ENCODE results near the gene CSGALNACT2. TPM values are rescaled to one million over a fixed set of nuclear protein-coding genes. Genes with fewer than 3 reads are reported as not detected.
A peak's percentile ranks its signal among the peaks of the same experiment; 100 is the strongest.

CSGALNACT2 gene
- total RNA-seq, 4 donors from 2014 or later, result 14.4 to 24.1 (median 20.0) TPM

DNA sequence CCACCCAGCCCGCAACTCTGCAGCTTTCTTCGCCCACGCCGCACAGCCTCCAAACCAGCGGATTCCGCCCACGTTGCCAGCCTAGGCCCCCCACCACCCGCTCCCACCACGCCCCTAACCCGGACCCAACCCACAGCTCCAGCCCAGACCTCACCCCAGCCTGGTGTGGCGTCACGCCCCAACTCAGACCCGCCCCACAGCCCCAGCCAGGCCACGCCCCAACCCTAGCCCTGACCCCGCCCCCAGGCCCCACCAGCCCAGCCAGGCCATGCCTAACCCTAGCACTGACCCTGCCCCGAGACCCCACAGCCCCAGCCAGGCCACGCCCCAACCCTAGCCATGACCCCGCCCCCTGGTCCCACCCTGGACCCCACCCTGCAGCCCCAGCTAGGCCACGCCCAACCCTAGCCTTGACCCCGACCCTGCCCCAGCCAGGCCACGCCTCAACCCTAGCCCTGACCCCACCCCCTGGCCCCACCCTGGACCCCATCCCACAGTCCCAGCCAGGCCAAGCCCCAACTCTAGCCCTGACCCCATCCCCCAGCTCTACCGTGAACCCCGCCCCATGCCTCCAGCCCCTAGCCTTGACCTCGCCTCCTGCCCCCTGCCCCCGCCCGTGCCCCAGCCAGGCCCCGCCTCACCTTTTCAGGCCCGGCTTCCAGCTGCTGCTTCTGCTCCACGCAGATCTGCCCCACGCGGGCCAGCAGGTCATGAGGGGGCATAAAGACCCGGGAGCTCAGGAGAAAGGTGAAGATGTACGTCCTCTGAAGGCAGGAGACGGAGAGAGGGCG is 64.6 kb downstream of the CSGALNACT2 start:
- no peak for TF ChIP-seq POLR2A (IDR thresholded peaks at IDR 0.05)
- TF ChIP-seq, protein P1, sequence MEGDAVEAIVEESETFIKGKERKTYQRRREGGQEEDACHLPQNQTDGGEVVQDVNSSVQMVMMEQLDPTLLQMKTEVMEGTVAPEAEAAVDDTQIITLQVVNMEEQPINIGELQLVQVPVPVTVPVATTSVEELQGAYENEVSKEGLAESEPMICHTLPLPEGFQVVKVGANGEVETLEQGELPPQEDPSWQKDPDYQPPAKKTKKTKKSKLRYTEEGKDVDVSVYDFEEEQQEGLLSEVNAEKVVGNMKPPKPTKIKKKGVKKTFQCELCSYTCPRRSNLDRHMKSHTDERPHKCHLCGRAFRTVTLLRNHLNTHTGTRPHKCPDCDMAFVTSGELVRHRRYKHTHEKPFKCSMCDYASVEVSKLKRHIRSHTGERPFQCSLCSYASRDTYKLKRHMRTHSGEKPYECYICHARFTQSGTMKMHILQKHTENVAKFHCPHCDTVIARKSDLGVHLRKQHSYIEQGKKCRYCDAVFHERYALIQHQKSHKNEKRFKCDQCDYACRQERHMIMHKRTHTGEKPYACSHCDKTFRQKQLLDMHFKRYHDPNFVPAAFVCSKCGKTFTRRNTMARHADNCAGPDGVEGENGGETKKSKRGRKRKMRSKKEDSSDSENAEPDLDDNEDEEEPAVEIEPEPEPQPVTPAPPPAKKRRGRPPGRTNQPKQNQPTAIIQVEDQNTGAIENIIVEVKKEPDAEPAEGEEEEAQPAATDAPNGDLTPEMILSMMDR (IDR thresholded peaks at IDR 0.05), result no peak
- no peaks in the 10 kb centered on the region for H3K36me3 ChIP-seq
- no peaks in the 10 kb centered on the region for H3K9me3 ChIP-seq
- H3K4me3 ChIP-seq (replicated peaks in 1 of 3), result peak overlapping the region in 2 of 3 donors; percentile 15 to 27
- H3K4me1 ChIP-seq, result peaks cover 11 to 16% of the 10 kb centered on the region in 2 donors
- H3K27me3 ChIP-seq, result no peaks in the 10 kb centered on the region
- no peak overlapping the region for H3K27ac ChIP-seq
- peak; percentile 19 to 35 for DNase-seq
- 9 to 33% methylated on average over 7 to 17 of the region's 35 CpGs for WGBS, 2 donors
- intact Hi-C loops (cut with DNase I), result no loop called here

DNA sequence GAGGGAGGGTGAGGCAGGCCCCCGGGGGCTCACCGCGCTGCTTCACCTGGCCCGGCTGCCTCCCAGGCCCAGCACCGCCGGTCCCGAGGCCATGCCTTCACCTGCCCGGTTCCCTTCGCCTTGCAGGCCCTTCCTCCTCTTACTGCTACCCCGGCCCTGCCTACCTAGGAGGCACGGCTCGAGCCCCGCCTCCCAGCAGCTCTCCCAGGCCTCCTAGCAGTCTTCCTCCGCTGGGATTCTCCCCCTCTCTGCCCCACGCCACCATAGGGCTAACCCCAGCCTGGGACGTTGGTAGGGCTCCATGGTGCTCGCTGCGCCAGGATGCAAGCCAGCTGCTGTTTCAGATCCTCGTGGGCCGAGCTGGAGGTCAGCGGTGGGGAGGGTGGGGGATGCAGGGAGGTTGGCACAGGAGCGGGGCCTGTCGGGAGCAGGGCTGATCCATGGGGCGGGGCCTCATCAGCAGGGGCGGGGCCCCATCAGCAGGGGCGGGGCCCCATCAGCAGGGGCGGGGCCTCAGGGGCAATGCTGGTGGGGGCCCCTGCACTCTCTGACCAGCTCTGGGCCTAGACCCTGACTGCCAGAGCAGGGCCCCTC is 65.3 kb downstream of the CSGALNACT2 start:
- no peak for TF ChIP-seq POLR2A (IDR thresholded peaks at IDR 0.05)
- TF ChIP-seq, protein P1 (IDR thresholded peaks at IDR 0.05), result no peak
- Histone ChIP-seq H3K9me3 (no peaks in the 10 kb centered on the region), H3K4me3 (replicated peaks in 1 of 3) (no peak overlapping the region), H3K27ac (no peak overlapping the region), H3K4me1 (peaks cover 11 to 16% of the 10 kb centered on the region in 2 donors), H3K27me3 (no peaks in the 10 kb centered on the region), H3K36me3 (no peaks in the 10 kb centered on the region)
- 47 to 48% methylated on average over 16 to 19 of the region's 27 CpGs for WGBS, 2 donors
- DNase-seq, result peak; percentile 5 to 9
- intact Hi-C loops (cut with DNase I), result no loop called here

DNA sequence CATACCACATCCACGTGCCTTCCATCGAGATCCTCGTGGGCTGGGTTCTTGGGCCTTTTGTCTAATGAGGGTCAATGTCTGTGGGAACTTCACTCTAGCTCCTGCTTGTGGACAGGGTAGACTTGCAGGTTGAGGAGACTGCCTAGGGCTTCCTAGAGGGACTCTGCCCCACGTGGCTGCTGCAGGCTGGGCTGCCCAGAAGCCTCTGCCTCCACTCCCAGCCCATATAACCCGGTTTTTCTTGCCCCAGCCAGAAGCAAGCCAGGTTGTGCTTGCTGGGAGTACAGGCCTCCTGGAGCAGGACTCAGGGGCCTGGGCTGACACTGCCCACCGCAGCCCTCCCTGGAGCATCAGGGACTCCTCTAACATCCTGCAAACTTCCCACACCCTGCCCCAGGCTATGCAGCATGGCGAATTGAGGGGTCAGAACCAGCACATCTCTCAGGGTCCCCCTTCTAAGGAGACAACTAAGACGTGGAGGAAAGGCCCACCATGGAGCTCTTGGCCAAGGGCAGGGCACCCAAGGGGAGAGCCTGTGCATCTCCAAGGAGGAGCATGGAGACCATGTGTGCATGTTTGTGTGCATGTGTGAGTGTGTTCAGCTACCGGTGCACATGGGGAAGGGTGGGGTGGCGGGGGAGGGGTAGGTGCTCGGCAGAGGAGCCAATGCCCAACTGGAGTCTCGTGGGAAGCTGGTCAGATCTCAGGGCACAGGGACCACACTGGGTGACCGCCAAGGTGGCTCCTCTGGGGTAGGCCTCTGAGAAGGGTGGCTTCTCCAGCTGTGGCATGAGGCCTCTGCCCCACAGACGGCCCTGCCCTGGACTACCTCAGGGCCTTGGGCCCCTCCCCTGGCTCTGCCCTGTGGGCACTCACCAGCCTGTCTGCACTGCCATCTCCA is 66.0 kb downstream of the CSGALNACT2 start:
- no peak for TF ChIP-seq POLR2A (IDR thresholded peaks at IDR 0.05)
- WGBS, 2 donors, result 77 to 93% methylated on average over 6 to 9 of the region's 14 CpGs
- intact Hi-C loops (cut with DNase I), result no loop called here

DNA sequence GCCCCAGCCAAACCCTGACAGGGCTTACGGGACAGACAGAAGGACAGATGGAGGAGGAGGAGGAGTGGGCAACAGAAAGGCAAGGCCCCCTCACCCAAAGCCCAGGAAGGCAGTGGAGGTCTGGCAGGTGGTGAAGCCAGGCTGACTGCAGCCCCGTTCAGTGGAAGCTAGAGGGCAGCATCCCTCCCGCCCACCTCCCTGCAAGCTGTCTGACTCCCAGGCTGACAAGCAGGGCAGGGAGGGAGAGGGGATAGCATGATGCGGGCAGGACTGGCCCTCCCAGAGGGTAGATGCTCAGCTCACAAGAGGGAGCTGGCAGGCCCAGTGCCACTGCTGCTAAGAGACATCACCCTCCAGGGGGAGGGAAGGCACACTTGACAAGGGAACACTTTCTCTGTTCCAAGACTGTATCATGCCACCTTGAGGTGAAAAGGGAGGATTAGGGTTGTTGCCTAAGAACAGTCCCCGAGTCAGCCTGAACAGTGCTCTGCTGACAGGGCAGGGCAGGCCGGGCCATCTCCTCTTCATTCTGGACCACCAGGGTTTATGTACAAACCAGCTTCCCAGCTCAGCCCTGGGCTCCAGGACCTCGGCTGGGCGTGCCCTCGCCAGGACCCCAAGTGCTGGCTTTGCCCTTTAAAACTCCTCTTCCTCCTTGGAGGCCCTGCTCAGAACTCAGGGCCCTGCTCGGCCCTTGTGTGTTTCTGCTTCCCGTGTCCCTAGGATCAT is 66.9 kb downstream of the CSGALNACT2 start:
- Histone ChIP-seq H3K9me3 (no peaks in the 10 kb centered on the region), H3K27ac (no peak overlapping the region), H3K4me1 (peaks cover 11 to 16% of the 10 kb centered on the region in 2 donors), H3K36me3 (no peaks in the 10 kb centered on the region), H3K27me3 (no peaks in the 10 kb centered on the region), H3K4me3 (replicated peaks in 1 of 3) (no peak overlapping the region)
- peak; percentile 45 to 64 for DNase-seq
- 59 to 71% methylated on average over 8 to 9 of the region's 11 CpGs for WGBS, 2 donors
- no peak for TF ChIP-seq POLR2A (IDR thresholded peaks at IDR 0.05)
- TF ChIP-seq, protein P1 (IDR thresholded peaks at IDR 0.05), result peak in 5 of 6 experiments; percentile 25 to 66 (median 41)
- intact Hi-C loops (cut with DNase I), result no loop called here

More for the DNA sequence above, 66.0 kb downstream of the CSGALNACT2 start:
- peak; percentile 0 to 6 for DNase-seq
- H3K4me3 ChIP-seq (replicated peaks in 1 of 3), result no peak overlapping the region
- peaks cover 11 to 16% of the 10 kb centered on the region in 2 donors for H3K4me1 ChIP-seq
- H3K27me3 ChIP-seq, result no peaks in the 10 kb centered on the region
- H3K27ac ChIP-seq, result no peak overlapping the region
- H3K36me3 ChIP-seq, result no peaks in the 10 kb centered on the region
- no peaks in the 10 kb centered on the region for H3K9me3 ChIP-seq

Measured in thyroid gland (tissue), 4 donors.